GM18498 (cell line): ENCODE measurements around the gene SH2D3C.

Experiments
- ATAC-seq: cut with Tn5 transposase; IDR thresholded peaks from one replicate; pipeline ENCODE4 v1.9.1; 2021; ENCODE audit warnings: mild to moderate bottlenecking, moderate library complexity; ENCODE audit not compliant: unreplicated experiment

SH2D3C gene

GRCh38 chr9:127703289-127703946 lies 75.0 kb downstream of the SH2D3C start:
- ATAC-seq = no peak

DNA sequence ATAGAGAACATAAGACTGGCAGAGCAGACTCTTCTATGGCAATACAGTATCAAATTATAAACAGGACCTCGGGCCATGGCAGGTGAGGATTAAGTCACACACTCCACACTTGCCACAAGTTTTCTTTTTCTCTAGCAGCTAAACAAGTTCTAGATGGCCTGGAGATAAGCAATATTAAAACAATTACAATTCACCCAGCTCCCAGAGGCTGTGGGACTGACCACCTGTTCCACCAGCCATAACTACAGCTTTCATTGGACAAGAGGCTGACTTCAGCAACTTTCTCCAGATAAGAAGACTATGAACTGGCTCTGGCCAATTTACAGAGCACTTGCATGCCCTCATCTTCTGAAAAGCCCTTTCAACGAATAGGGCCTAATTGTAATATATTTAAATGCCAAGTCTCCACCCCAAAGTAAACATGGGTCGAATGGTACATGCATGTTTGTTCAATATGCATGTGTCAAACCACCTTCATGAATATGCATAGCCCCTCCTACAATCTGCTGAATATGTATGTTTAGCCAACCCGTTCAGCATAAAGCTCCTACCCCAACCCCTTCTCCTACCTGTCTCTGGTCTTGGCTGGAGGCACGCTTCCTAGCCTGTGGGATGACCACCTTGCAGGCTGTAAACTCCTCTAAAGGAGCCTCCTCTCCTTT lies 77.7 kb downstream of the SH2D3C start:
- no peak for ATAC-seq

- no peak for ATAC-seq
These were observed 78.3 kb downstream of the SH2D3C start for GRCh38 chr9:127700140-127700539.

DNA sequence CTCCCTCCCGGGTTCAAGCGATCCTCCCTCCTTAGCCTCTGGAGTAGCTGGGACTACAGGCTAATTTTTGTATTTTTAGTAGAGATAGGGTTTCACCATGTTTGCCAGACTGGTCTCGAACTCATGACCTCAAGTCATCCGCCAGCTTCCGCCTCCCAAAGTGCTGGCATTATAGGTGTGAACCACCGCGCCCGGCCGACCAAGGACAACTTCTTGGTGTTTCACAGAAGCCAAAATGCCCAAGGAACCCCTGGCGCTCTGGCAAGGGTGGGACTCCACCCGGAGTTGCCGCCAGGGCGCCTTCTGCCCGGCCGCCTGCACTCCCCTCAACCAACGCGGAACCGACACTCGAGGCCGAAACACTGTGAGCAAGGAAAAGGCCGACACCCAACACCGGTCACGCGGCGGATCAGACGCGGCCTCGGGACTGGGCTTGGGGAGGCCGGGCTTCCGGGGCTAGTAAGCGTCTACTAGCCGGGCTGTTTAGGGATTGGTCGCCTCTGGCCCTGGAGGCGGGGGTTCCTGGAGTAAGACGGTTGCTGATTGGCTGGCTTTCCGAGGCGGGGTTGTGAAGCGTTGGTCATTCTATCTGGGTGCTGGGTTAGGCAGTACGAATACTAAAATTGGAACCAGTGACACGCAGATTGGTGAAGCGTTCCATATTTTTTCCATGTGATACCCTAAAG lies 79.3 kb downstream of the SH2D3C start:
- peak; percentile 95 for ATAC-seq

DNA sequence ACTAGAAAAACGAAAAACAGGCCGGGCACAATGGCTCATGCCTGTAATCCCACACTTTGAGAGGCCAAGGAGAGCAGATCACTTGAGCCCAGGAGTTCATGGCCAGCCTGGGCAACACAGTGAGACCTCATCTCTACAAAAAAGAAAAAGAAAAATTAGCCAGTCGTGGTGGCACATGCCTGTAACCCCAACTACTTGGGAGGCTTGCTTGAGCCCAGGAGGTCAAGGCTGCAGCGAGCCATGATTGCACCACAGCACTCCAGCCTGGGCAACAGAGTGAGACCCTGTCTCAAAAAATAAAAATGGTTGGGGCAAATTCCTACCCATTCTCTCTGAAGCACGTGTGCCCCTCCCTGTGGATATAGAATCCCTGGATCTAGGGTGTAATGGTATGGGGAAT lies 80.1 kb downstream of the SH2D3C start:
- no peak for ATAC-seq

- ATAC-seq = no peak
These were observed 80.9 kb downstream of the SH2D3C start for GRCh38 chr9:127697575-127697974.

DNA sequence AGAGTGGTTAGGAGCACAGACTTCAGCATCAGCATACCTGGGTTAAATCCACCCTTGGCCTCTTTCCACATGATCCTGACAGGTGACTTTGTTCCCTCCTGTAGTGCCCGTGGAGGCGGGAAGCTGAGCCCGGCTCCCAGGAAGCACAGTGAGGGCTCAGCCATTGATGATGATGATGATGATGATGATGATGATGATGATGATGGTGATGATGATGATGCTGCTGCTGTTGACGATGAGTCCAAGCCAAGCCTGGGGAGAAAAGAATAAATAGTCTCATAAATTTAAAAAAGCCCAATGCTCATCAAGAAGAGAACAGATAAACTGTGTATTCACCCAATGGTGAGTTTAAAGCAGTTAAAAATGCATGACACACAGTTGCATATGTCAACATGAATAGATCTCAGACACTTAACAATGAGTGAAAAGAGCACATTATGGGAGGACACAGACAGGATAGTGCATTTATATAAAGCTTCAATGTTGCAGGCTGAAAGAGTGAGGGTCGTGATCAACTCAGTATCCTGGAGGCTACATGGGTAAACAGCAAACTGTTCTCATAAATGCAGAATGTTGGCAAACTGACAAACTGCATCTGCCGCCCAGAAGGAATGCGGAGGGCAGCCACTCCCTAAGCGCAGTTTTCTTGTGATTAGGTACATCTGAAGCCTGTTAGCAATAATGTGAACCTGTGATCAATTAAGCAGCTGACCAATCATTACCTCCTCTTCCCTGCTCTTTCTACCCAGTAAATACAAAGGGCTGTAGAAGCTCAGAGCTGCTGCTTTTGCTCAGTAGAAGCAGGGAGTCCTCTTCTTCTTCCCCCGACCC lies 83.4 kb downstream of the SH2D3C start:
- ATAC-seq = no peak

DNA sequence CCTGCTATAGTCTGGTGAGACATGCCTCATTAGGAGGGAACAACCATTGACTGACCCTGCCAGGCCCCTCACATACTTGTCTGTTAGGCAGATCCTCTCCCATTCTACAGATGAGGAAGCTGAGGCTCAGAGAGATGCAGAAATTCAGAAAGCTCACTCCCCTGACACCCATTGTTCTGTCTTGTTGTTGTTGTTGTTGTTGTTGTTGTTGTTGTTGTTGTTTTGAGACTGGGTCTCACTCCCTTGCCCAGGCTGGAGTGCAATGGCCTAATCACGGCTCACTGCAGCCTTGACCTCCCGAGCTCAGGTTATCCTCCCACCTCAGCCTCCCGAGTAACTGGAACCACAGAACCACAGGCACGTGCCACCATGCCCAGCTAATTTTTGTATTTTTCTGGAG lies 84.8 kb downstream of the SH2D3C start:
- ATAC-seq = no peak

DNA sequence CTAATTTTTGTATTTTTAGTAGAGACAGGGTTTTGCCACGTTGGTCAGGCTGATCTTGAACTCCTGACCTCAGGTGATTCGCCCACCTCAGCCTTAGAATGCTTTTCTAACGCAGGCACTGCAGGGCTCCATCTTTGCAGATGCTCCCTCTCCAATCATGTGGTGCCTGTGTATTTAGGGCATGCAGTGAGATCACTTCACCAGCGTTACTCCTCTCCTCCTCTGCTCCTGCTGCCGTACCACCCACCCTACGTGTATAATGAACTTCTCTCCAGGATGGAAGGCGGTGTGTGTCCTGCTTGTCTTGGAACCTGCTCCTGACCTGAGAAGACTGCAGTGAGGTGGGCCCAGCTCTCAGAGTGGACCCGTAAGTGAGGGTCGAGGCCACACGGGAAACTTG lies 85.3 kb downstream of the SH2D3C start:
- ATAC-seq = no peak

DNA sequence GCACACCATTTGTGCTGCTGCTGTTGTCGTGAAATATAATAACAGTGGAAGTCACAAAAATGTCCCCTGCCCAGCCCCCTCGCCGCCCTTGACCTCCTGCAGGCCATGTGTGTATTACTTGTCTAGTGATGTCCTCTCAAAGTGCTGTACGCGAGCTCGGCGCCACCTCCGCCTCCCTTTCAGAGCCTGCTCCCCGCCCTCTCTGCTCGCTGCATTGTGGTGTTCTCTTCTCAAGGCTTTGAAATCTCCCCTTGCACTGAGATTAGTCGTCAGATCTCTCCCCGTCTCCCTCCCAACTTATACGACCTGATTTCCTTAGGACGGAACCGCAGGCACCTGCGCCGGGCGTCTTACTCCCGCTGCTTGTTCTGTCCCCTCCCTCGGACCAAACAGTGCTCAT lies 86.4 kb downstream of the SH2D3C start:
- no peak for ATAC-seq

DNA sequence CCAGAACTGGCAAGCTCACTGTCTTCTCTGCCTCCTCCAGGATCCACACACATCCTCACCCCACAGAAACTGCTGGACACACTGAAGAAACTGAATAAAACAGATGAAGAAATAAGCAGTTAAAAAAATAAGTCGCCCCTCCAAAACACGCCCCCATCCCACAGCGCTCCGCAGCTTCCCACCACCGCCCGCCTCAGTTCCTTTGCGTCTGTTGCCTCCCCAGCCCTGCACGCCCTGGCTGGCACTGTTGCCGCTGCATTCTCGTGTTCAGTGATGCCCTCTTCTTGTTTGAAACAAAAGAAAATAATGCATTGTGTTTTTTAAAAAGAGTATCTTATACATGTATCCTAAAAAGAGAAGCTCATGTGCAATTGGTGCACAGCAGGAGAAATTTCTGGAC lies 87.7 kb downstream of the SH2D3C start:
- ATAC-seq = no peak

DNA sequence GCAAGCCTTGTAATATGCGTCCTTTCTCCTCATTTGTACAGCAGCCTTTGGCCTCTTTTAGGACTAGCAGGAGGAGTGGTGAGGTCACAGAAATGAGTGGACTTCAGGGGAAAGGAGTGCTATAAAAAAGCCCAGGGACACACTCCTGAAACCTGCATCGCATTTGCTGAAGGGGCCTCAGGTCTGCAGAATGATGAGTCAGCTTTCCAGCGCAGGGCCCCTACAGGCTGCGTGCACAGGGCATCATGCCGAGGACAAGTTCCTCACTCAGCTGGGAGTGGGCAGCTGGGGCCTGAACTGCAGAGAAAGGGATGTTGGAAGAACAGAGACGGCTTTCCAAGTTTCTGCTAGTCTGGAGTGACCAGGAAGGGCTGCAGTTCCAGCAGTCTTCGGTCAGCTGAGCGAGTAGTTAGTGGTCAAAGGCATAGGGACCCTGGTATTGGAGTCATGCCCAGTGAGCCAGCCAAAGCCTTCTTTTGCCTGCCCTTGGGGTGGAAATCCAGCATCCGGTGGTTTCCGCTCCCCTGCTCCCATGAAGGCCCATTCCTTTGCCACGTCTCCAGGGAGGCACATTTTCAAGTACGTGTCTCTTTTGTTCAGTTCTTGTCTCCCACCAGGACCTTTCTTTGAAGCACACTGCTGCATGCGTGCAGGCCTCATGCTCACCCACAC lies 89.0 kb downstream of the SH2D3C start:
- no peak for ATAC-seq
